ENCODE data around the gene TRMT44.

Gene TRMT44

DNA sequence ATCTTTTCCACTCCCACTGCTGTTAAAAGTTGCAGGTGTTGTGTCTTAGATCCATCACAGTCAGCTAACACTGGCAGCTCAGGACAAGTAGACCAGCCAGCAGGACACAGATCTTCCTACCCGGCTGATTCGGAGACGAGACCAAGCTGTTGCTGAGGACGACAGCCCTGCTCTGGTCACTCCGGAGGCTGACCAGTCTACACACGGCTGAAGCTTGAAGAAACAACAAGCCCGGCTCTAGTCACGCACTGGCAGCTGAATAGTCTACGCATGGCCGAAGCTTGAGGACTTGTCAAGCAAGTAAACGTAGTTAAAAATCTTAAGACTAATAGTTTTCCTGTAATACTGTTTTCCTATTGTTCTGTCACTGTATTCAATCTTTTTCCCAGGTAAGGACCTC is 1.8 kb upstream of the TRMT44 start:
- DNase-seq = no peak

DNA sequence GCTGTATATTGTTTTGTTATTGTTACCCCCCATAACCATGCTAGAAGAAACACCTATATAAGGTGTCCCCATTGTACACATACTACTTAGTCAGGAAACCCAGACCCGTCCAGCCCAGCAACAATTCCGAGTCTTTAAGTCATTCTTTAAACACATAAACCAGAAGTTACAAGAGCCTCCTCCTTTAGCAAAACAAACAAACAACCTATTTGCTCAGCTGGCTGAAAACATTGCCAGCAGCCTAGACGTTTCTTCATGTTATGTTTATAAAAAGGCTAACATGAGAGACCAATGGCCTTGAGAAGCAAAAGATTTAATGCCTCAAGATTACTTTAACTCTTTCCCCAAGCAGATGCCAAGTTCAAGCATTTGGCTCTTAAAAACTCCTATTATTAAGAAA is 1.4 kb upstream of the TRMT44 start:
- DNase-seq = no peak

DNA sequence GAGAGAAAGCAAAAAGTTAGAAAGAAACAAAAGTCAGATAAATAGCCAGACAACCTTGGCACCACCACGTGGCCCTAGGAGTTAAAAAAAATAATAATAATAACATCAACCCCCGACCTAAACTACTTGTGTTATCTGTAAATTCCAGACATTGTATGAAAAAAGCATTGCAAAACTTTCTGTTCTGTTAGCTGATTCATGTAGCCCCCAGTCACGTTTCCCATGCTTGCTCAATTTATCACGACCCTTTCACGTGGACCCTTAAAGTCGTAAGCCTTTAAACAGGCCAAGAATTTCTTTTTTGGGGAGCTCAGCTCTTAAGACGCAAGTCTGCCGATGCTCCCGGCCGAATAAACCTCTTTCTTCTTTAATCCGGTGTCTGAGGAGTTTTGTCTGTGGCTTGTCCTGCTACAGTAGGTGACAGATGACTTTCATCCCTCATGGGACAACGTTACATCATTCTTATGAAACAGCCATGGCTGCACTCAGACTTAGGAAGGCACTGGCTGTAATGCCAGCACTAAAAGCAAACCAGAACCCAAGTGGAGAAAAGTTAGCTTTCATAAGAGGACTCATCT is 574 bp upstream of the TRMT44 start:
- no peak for DNase-seq

DNA sequence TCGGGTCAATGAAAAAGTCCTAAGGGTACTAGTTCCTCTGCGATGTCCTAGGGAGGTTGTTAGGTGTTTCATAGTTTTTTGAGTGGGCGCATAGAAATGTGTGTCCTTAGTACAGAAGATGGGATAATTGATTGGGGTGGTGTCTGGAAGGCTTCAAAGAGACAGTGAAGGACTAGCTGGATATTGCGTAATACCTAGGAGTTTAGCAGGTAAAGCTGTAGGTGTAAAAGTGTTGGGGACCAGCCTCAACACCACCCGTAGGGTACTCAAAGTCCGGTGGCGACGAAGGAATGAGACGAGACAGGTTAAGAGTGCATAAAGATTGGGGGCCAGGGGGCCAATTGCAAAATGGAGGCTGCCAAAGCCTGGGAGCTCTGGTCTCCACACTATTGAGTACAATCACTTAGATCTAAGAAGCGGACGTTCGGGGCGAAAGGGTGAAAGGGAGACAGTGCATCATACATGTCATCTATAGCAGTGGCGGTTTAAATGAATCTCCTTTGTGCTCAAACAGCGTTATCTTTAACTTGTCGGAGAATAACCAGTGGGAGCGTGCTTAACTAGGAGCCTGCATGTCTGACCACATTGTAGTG is 1.0 kb downstream of the TRMT44 start:
- no peak for DNase-seq

DNA sequence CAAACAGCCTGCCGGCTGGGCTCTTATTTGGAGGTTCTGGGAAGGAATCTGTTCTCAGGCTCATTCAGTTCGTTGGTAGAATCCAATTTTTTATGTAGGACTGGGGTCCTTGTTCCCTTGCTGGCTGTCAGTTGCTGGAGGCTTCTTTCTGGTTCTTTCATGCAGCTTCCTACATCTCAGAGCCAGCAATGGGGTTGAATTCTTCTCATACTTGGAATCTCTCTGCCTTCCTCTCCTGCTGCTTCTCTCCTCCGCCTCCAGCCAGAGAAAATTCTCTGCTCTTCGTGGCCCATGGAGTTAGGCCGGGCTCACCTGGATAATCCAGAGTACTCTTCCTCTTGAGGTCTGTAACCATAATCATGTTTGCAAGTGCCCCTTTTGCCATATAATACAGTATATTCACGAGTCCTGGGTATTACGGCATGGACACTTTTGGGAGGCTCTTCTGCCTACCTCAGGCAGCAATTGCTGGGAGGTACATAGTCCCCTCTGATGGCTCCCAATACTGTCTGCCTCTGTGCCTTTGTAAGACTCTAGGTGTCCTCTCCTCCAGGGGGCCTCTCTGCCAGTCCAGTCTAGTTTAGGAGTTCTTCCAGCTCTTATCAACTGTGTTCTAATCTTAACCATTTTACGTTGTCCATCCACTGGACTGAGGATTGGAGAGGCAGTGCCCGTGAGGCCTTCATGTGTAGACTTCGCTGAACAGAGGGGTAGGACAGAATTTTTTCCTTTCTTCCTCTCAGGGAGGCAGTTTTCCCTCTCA is 2.2 kb downstream of the TRMT44 start:
- no peak for DNase-seq

DNA sequence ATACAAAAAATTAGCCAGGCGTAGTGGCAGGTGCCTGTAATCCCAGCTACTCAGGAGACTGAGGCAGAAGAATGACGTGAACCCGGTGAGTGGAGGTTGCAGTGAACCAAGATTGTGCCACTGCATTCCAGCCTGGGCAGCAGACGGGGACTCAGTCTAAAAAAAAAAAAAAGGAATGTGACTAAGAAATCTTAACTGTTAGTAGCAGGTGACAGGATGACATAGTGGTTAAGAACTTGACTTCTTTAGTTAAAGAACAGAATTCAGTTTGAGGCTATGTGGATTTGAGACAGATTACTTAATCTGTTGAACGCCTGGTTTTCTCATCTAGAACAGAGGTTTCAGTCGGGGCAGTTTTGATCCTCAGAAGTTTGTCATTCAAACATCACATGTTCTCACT is 3.2 kb downstream of the TRMT44 start:
- DNase-seq = no peak

DNA sequence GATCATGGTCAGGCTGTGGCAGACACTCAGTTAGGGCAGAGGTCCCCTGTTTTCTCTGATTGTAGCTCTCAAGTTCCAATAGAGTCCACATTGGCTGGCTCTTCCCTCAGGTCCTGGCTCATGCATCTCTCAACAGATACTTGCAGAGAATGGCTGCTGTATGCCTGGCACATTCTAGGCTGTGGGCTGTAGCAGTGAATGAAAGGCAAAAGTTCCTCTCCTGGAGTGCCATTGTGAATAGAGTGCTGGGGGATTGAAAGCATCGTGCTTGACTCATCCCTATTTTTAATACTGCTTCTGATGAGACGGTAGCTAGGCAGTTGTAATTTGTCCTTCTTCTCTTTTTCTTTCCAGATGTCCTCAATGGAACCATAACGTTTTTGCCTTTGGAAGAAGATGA is 5.5 kb downstream of the TRMT44 start:
- DNase-seq = no peak

DNA sequence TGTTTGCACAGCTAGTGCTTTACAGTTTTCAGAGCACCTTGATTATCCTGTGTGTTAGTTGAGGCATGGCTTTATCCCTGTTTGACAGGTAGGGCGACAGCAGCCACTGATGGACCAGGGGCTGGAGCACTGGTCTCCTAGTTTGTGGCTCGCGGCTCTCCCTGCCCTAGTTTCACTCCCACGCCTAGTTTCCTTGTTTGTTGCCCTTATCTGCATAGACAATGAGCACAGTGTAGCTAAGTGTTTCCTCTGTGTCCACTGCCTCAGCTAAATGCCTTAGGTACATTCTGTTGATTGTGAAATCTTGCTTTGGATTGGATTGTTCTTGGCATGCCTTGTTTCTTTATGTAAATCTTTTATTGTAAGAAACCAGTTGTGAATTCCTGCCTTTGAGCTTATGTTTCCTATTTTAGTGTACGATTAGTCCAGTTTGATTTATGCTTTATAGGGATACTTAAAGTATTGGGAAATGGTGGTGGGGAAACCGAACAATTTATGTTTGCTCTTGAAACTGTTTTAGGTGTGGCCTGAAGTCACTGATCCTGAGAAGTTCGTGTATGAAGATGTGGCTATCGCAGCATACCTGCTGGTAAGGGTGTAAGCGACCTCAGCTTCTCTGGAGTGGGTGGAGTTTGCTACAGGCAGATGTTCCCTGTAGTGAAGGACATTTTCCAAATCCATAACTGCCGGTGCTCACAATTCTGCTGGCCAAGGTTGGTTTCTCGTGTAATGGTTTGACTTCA is 11.0 kb downstream of the TRMT44 start:
- DNase-seq = no peak

DNA sequence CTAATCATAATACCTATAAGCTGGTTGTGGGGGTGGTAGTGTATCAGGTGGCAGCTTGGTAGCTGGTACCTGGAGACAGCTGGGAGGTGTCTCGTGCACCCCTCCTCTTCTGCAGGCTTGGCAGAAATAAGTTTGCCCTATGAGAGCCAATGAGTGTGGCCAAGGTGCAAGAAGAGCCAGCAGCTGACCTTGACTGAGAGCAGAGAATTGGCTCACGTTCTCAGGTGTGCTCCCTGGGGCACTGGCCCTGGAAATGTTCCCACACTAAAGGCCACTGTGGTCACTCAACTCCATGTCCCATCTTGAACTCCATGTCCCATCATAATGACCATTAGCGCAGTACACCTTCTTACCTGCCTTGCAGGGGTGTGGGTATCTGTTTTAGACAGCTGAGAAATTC is 13.4 kb downstream of the TRMT44 start:
- no peak for DNase-seq

DNA sequence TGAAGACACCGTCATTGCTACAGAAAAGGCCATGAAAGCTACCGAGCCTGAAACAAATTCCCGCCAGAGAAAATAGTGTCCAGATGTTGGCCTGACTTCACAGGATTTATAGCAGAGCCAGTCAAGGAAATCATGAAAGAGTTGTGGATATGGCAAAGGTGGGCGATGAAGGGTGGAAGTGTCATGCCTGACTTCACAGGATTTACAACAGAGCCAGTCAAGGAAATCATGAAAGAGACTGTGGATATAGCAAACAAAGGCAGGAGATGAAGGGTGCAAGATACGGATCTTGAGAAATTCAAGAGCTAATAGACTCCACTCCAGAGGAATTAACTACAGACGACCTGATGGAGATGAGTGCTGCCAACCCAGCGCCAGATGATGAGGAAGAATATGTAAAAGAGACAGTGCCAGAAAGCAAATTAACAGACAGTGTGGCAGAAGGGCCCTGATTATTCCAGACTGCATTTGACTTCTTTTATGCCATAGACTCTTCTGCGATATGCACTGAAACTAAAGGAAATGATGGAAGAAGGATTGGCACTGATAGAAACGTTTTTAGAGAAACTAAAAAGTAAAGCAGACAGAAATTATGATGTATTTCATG is 17.2 kb downstream of the TRMT44 start:
- DNase-seq = no peak

DNA sequence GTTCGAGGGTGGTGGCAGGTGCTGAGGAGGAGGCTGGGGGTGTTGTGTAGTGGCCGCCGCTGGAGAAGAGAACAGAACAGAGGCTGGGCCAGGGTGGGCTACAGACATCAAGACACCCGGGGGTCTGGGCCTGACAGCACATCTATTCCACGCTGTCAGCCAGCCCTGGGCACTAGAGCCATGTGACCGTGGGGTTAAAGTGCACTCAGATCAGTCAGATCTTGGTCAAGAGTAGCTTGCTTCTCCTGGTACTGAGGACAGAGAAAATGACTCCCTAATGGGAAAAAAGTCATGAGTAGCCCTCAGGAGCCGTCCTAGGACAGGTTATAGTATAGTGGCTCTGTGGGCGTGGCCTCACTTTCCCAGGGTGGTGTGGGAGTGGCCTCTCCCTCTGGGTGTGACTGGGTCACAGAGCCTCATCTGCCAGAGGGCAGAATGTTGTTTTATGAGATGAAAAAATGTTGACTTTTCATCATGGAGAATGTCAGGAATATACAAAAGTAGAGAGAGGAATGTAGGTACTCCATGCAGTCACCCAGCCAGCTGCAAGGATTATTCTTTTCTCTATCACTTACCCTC is 19.4 kb downstream of the TRMT44 start:
- DNase-seq = no peak

DNA sequence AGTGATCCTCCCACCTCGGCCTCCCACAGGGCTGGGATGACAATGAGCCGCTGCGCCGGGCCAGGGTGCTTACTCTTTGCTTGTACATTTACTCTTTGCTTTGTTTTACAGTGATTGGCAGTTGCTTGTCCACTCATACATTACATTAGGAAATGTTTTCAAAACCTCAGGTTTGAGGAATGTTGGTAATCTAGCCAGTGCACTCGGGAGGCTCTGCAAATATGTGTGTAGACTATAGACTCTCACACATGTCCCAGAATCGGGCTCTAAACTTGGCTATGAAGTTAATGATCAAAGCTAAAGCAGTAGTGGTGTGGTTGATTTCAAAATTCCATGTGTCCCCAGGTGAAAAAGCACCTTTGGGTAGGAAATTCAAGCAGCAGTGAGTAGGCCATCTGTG is 20.5 kb downstream of the TRMT44 start:
- no peak for DNase-seq

DNA sequence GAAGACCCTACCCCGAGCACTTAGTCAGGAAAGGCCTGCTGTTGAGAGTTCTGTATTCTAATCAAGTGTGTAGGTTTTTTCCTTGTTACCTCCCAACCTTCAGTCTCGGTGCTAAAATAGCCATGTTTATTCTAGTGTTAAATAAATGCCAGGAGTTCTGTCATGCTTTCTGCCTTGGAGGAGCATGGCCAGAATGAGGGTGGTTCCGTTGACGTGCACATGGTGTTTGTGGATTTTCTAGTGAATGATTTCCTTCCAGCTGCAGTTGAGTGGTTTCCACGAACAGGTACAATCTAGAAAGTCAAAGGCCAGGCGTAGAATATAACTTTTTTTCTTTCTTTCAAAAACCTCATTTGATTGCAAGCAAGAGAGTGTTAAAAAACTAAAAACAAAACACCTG is 21.0 kb downstream of the TRMT44 start:
- no peak for DNase-seq

DNA sequence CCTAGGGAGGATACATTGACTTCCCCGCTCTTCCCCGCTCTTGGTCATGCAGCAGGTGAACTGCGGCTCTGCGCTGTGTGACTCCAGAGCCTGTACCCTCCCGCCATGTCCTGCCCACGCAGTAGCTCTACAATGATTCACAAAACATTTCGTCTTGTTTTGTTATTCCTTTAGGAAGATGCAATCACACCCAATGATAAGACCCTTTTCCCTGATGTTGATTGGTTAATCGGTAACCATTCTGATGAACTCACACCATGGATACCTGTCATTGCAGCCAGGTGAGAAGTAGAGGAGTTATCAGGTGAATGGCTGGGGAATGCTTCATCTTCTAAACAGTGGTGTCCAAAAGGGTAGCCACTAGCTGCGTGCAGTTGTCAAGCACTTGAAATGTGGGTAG is 23.2 kb downstream of the TRMT44 start:
- DNase-seq = no peak

DNA sequence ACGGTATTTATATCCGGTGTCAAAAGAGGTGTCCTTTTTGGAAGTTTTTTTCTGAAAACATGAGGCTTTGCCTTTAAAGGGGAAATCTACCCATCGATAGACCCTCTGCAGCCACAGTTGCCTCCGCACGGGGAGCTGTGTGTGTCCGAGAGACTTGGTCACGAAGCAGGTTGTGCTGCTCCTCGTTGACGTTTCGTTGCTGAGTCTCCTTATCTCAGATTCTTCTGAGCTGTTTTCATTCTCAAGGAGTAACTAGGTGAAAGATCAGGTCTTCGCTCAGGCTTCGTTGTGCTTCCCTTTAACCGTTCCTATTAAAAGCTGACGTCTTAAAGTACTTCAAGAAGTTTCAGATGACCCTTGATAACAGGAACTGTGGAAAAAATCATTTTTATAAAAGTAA is 23.8 kb downstream of the TRMT44 start:
- no peak for DNase-seq

DNA sequence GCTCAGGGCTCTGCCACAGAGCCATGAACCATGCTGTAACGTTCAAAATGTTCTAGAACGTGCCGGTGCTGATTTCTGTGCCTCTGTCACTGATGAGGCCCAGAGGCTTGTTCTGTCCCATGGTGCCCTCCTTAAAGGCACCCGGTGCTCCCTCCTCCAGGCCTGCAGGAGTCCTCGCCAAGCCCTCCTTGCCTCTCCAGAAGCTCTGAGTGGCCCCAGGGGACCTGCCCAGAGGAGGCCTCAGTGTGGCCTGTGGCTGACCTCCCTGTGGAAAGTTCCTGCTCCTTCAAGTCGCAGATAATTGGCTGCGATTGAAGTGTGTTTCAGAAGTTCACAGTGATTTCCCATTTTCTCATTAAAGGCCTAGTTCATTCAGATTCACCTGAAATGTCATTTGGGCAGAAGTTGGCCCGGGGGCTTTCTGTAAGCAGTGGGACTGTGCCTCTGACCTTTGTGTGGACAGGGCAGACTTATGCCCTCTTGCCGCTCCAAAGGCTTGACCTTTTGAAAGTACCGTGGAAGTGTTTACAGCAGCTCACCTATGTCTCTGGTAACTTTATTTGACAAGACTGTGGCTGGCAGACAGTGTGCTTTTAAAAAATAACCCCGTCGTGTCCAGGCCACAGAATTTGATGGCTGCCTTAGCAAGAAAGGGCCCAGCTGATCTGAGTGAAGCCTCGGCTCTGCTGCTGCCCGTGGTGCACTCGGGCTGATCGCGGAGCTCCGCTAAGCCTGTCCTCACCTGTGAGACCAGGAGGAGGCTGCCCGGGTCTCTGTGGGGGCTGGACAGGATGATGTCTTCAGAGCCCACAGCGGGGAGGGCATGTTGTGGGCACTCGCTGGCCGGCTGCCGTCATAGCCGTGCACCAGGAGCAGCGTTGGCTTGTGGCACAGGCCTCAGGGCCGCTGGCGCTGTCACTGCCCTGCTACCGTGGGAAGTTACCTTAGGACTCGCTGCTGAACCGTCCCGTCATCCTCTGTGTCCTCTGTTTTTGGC is 25.3 kb downstream of the TRMT44 start:
- DNase-seq = no peak

DNA sequence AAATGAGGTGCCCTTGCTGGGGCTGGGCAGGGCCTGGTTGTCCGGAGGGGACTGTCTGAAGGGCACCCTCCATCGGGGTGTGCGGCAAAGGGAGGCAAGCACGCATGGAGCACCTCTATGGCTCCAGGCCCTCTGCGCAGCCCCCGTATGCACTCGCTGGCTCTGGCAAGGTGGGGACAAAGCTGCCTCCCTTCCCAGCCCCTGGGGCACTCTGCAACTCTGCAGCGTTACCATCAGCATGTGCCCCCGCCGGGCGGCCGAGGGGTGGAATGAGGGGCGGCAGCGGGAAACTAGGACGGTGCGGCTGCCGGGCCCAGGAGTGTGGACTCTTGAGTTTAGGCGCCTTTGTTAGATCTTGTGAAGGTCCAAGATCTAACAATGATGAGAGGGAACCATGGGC is 26.4 kb downstream of the TRMT44 start:
- DNase-seq = no peak

DNA sequence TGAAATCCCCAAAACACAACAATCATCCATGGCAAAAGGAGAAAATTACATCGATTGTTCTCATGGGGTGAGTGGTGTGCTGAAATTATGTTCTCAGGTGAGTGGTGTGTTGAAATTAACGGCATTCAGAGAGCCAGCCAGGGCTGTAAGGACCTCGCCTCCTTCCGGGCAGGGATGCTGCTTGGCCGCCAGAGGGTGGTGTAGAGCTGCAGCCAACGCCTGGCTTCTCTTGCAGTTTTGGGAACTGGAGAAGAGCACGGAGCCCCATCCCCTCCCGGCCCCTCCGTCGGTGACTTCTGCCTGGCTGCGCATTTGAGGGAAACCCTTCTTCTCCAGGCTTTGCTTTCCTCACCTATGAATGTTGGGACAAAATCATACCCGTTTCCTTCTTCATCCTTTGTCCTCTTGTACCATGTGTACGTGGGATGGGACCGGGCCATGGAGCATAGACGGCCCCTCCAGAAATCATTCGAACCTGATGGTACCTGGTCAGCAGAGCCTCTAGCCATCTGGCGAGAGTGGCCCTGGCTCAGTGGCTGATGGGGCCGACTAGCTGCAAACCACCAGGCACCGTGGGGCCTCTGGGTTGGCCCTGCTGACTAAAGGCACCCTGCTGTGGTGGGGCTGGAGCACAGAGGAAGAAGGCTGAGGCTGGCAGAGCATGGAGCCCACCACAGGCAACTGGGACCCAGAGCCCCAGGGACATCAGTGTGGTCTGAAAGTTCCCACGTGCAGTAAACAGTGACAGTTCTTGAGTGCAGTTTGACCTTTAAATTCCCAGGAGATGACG is 28.4 kb downstream of the TRMT44 start:
- DNase-seq = peak; percentile 29

DNA sequence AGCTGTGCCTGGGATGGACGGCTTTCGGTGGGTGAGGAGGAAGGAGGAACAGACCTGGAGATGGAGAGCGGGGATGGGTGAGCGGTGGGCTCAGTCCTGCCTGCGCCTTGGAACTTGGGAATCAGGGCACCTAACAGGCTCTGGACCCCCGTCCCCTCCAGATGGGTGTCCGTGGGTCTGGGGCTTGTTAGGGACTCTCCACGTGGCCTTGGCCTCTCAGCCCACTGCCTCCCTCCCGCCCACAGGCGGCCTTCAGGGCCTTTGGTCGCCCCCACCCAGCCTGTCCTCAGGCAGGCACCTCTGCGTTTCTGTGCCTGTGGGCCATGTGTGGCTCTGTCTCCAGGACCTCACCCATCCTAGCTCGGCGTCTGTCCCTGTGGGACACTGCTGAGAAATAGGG is 29.0 kb downstream of the TRMT44 start:
- no peak for DNase-seq

DNA sequence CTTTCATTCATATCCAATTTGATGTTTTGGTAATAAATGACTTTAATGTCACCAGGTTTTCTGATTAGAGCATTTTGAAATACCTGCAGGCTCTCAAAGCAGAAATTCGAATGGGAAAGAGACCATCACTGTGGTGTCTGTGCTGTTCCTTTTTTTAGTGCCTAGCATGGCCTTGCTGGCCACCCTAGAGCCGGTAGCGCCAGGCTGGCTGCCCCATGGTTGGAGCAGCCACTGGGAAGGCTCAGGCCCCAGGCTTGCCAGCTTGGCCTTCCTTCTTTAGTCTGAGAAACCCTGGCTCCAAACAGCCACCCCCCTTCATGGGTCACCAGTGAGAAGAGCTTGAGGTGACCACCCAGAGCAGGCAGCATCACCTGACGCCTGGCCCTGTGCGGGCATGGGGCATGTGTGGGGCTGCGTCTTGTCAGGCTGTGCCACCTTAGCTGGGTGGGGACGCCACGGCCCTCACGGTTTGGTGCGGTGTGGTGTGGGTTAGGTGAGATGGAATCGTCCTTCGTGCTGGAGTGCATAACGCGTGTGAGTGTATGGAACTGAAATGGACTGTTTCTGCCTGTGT is 30.0 kb downstream of the TRMT44 start:
- DNase-seq = no peak

All from effector CD4-positive, alpha-beta T cell (primary cell).